Measurements from ENCODE around the gene RGPD3. TPM values are rescaled to one million over a fixed set of nuclear protein-coding genes. Genes with fewer than 3 reads are reported as not detected.

Gene RGPD3
- total RNA-seq, 1 donor from 2014 or later: 0.16 TPM

GRCh38 chr2:106358081-106358480 lies 110.1 kb downstream of the RGPD3 start:
- intact Hi-C loops (cut with DNase I): no loop called here
- DNase-seq (ENCODE audit: missing footprints) (no peak), ATAC-seq (no peak)

DNA sequence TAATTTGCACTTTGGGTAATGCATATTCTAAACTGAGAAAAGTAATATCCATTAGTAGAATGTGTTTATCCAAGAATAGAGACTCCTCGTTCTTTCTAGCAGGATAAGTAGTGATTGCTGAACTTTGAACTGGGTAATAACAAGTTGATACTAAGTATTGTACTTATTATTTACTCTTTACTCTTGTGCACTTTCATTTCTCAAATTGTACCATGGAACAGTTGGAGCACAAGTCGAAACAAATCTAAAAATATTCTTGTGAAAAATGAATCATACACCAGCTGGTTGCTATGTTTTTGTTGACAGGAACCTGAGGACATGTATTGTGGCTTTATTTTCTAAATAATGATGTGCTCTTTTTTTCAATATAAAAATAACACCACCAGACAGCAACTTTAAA lies 111.9 kb downstream of the RGPD3 start:
- ATAC-seq (no peak), DNase-seq (ENCODE audit: missing footprints) (no peak)
- intact Hi-C loops (cut with DNase I): no loop called here

GRCh38 chr2:106353676-106354075 lies 114.5 kb downstream of the RGPD3 start:
- intact Hi-C loops (cut with DNase I): no loop called here
- ATAC-seq: no peak

DNA sequence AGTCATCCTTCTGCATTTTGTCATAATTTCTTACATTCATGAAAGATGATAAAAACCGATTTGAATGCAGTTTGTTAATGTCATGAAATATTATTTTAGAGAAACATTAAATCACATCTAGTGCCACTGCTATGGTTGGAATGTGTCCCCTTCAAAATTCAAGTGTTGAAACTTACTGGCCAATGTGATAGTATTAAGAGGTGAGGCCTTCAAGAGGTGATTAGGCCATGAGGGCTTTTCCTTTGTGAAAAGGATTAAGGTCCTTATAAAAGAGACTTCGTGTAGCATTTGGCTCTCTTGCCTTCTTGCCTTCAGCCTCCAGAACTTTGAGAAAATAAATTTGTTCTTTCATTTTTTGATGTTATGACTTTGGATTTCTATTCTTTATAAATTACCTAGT lies 117.2 kb downstream of the RGPD3 start:
- DNase-seq (ENCODE audit: missing footprints) (no peak), ATAC-seq (no peak)
- intact Hi-C loops (cut with DNase I): no loop called here

More at GRCh38 chr2:106353676-106354075, 114.5 kb downstream of the RGPD3 start:
- DNase-seq (ENCODE audit: missing footprints): no peak

DNA sequence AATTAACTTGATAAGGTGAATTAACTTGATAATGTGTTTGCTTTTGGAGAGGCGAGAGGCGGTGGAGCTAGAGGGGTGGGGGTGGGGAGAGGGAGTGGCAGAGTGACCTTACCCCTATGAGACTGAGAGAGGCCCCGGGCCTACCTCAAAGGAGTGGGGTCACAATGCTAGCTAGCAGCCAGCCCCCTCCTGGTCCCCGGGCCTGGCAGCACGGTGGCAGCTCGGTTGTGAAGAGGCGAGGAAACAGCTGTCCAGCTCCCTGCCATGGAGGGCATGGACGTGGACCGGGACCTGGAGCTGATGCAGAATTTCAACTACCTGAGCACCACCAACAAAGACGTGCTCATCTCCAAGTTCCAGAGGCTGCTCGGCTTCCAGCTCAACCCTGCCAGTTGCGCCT lies 123.9 kb downstream of the RGPD3 start:
- intact Hi-C loops (cut with DNase I): no loop called here
- DNase-seq (ENCODE audit: missing footprints): no peak
- no peak for ATAC-seq

- ATAC-seq (no peak), DNase-seq (ENCODE audit: missing footprints) (no peak)
- intact Hi-C loops (cut with DNase I): no loop called here
Observed at GRCh38 chr2:106343274-106343673, 124.9 kb downstream of the RGPD3 start.

DNA sequence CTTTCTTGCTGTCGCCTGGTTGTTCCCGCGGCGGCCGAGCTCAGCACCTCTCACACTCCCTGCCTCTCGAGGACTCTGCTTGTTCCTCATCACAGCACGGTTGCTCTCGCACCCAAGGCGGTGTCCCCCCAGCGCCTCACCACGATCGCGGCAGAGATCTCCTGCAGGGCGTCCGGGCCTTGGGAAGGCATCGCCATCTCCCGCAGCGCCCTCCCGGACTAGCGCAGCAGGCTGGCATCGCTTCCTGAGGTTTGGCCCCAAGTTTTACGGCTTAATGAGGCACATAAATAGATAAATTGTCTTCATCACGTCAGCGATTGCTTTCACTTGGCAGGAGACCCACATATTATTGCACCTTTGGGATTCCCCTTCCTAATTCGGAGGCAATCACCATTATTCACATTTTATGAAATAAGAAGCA lies 125.4 kb downstream of the RGPD3 start:
- intact Hi-C loops (cut with DNase I): no loop called here
- DNase-seq (ENCODE audit: missing footprints) (no peak), ATAC-seq (no peak)

DNA sequence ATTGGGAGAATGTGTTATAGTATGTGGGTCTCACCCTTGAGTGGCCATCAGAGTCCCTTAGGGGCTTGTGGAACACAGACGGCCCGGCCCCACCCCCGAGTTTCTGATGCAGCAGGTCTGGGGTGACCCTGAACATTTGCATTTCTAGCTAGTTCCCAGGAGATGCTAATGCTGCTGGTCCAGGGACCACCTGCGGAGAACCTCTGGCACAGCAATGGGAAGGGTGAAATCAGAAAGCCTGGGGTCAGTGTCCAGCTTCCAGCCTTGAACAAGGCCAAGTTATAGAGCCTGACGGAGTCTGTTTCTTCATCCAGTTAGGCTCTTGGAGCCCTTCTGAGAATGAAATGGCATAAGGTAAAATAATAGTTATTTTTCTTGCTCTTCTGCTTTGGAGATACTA lies 126.5 kb downstream of the RGPD3 start:
- intact Hi-C loops (cut with DNase I): no loop called here
- DNase-seq (ENCODE audit: missing footprints) (no peak), ATAC-seq (no peak)

Other genes starting within 250 kb of the RGPD3 start
- not detected for gene CD8B2, start 19.0 kb upstream of the RGPD3 start, total RNA-seq

Measured in Right ventricle myocardium inferior (tissue), 1 donor.